Measurements from ENCODE around the gene DLGAP1. TPM values are rescaled to one million over a fixed set of nuclear protein-coding genes. Genes with fewer than 3 reads are reported as not detected.

Gene DLGAP1
- total RNA-seq, 4 donors from 2014 or later, result 1.2 to 1.4 (median 1.4) TPM

DNA sequence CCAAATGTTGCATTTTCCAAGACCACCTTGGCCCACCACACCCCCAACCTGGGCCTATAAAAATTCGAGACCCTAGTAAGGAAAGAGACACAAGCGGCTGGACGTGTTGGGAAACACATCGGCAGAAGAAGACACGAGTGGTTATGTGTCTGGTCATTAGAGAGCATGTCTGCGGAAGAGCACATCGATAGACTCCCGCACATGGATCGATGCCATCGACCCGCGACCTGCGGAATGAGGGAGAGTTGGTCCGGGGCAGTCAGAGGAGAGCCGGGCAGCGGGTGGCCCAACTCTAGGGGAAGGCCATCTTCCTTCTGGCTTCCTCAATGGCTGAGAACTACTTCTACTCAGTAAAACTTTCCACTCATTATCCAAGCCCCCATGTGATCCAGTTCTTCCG, 785.7 kb downstream of the DLGAP1 start:
- Histone ChIP-seq H3K27me3 (no peaks in the 10 kb centered on the region), H3K36me3 (no peaks in the 10 kb centered on the region), H3K4me1 (peaks cover 5 to 11% (median 9%) of the 10 kb centered on the region in 4 donors), H3K4me3 (no peak overlapping the region), H3K27ac (replicated peaks in 1 of 4) (no peak overlapping the region), H3K9me3 (no peaks in the 10 kb centered on the region)
- intact Hi-C loops (cut with DNase I), result loop anchor here (5.0 kb wide), 1 partner anchor 212 kb away; no protein-coding TSS in a partner anchor
- DNase-seq (ENCODE audit: extremely low spot score), result no peak
- WGBS, result 97% methylated on average over 17 of the region's 17 CpGs
- TF ChIP-seq EP300 (IDR thresholded peaks at IDR 0.05) (no peak), POLR2A (IDR thresholded peaks at IDR 0.05; ENCODE audit: low read depth) (no peak), POLR2AphosphoS5 (IDR thresholded peaks at IDR 0.05) (no peak)
- TF ChIP-seq, protein P1, sequence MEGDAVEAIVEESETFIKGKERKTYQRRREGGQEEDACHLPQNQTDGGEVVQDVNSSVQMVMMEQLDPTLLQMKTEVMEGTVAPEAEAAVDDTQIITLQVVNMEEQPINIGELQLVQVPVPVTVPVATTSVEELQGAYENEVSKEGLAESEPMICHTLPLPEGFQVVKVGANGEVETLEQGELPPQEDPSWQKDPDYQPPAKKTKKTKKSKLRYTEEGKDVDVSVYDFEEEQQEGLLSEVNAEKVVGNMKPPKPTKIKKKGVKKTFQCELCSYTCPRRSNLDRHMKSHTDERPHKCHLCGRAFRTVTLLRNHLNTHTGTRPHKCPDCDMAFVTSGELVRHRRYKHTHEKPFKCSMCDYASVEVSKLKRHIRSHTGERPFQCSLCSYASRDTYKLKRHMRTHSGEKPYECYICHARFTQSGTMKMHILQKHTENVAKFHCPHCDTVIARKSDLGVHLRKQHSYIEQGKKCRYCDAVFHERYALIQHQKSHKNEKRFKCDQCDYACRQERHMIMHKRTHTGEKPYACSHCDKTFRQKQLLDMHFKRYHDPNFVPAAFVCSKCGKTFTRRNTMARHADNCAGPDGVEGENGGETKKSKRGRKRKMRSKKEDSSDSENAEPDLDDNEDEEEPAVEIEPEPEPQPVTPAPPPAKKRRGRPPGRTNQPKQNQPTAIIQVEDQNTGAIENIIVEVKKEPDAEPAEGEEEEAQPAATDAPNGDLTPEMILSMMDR (IDR thresholded peaks at IDR 0.05), result no peak

DNA sequence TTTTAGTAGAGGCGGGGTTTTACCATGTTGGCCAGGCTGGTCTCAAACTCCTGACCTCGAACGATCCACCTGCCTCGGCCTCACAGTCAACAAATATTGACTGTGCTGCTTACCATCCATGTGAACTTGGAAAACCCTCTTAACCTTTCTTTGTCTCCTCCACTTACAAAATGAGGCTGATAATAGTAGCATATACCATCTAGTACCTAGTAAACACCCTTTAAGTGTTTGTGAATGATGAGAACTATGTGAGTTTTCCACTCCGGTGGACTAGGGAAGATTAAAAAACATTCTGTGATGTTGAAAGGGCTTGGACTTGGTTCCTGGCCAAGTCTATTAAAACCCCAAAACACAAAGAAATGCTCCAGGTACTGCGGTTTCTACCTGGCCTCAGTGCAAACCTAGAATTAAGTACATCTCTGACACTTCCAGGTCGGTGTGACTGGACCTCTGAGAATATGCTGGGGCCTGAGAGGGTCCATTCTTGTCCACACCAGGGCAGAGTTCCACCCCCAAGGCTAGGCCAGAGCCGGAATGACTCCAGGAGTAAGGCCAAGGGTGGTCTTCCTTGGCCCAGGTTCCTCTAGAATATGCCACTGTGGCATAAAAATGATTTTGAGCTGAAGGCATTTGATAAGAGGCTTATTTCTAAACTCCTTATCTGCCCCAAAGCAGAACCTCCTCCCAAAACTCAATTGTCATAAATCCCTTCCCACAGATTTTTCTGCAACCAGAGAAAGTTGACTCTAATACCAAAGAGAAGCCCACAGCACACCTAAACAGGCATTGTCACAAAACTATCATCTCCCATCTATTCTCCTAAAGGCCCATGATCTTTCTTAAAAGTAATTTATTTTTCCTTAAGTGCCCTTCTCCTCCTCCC, 787.6 kb downstream of the DLGAP1 start:
- no peaks in the 10 kb centered on the region for H3K9me3 ChIP-seq
- H3K27me3 ChIP-seq, result no peaks in the 10 kb centered on the region
- intact Hi-C loops (cut with DNase I), result loop anchor here (1.0 to 5.0 kb wide), 3 partner anchors 43 to 384 kb away; no protein-coding TSS in a partner anchor
- no peak for DNase-seq (ENCODE audit: extremely low spot score)
- peaks cover 5 to 11% (median 9%) of the 10 kb centered on the region in 4 donors for H3K4me1 ChIP-seq
- TF ChIP-seq, protein P1 (IDR thresholded peaks at IDR 0.05), result no peak
- TF ChIP-seq EP300 (IDR thresholded peaks at IDR 0.05) (no peak), POLR2AphosphoS5 (IDR thresholded peaks at IDR 0.05) (no peak), POLR2A (IDR thresholded peaks at IDR 0.05; ENCODE audit: low read depth) (no peak)
- WGBS, result 83% methylated on average over 8 of the region's 8 CpGs
- no peak overlapping the region for H3K27ac ChIP-seq (replicated peaks in 1 of 4)
- no peak overlapping the region for H3K4me3 ChIP-seq
- H3K36me3 ChIP-seq, result no peaks in the 10 kb centered on the region

DNA sequence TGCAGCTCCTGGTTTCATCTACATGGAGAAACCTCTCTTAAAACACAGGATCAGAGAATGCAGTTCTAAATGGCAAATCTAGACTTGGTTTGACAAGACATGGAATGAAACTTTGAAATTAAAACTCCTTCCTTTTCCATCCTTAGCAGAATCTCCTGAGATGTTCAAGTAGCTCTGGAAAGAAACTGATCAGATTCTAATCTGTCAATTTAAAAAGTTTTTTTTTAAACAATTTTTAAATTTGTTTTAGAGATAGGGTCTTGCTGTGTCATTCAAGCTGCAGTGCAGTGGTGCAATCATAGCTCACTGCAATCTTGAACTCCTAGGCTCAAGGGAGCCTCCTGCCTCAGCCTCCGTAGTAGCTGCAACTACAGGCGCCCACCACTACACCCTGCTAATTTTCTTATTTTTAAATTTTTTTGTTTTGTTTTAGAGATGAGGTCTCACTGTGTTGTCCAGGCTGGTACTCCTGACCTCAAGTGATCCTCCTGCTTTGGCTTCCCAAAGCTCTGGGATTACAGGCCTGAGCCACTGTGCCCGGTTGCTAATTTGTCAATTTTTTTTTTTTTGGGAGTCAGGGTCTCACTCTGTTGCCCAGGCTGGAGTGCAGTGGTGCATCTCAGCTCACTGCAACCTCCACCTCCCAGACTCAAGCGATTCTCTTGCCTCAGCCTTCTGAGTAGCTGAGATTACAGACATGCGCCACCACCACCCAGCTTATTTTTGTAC, 788.4 kb downstream of the DLGAP1 start:
- no peaks in the 10 kb centered on the region for H3K9me3 ChIP-seq
- intact Hi-C loops (cut with DNase I), result loop anchor here (2.0 to 5.0 kb wide), 2 partner anchors 42 to 209 kb away; no protein-coding TSS in a partner anchor

DNA sequence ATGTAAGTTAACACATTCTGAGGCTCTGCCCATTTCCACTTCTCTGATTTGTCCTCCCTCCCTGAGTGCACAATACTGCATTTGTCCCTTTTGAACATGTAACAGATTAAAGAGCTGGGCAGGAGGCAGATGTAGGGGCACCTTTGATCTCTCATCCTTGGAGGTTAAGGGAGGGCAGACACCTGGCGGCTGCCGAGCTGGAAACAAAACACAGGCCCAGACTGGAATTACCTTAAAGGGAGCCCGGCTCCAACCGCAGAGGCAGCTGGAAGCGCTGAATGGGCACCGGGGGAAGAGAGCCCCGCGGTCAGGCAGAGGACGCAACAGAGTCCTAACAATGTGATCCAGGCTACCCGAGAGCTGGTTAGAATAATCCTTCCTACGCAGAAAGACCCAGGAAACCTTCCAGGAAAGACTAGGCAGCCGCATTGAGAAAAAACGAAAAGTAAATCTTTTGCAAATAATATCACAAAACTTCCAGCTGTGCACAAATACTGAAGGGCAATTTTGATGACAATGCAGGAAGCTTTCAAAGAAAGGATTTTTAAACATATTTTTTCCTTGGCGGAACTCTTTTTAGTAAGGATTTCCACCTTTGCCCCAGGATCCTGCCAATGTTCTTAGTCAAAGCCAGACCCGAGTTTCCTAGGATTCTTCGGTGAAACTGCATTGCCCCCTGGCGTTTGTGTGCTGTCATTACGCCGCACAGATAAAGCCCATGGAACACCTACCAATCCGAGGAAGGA, 789.2 kb downstream of the DLGAP1 start:
- Histone ChIP-seq H3K36me3 (no peaks in the 10 kb centered on the region), H3K27ac (replicated peaks in 1 of 4) (peak overlapping the region; percentile 59 to 68 (median 64)), H3K4me1 (peaks cover 5 to 11% (median 9%) of the 10 kb centered on the region in 4 donors), H3K27me3 (no peaks in the 10 kb centered on the region), H3K4me3 (peak overlapping the region; percentile 26 to 38 (median 36)), H3K9me3 (no peaks in the 10 kb centered on the region)
- peak; percentile 94 for DNase-seq (ENCODE audit: extremely low spot score)
- intact Hi-C loops (cut with DNase I), result loop anchor here (2.0 to 5.0 kb wide), 3 partner anchors 41 to 209 kb away; no protein-coding TSS in a partner anchor
- 11% methylated on average over 20 of the region's 20 CpGs for WGBS
- TF ChIP-seq POLR2AphosphoS5 (IDR thresholded peaks at IDR 0.05) (peak; percentile 44 to 65), EP300 (IDR thresholded peaks at IDR 0.05) (no peak), POLR2A (IDR thresholded peaks at IDR 0.05; ENCODE audit: low read depth) (no peak)
- TF ChIP-seq, protein P1 (IDR thresholded peaks at IDR 0.05), result peak; percentile 96 to 99 (median 96)

More for the DNA sequence above, 788.4 kb downstream of the DLGAP1 start:
- no peak for TF ChIP-seq POLR2AphosphoS5 (IDR thresholded peaks at IDR 0.05)
- TF ChIP-seq, protein P1 (IDR thresholded peaks at IDR 0.05), result peak in 1 of 3 experiments; percentile 15
- no peak for DNase-seq (ENCODE audit: extremely low spot score)
- WGBS, result 96% methylated on average over 5 of the region's 5 CpGs
- H3K36me3 ChIP-seq, result no peaks in the 10 kb centered on the region
- no peak overlapping the region for H3K4me3 ChIP-seq
- H3K4me1 ChIP-seq, result peaks cover 5 to 11% (median 9%) of the 10 kb centered on the region in 4 donors
- no peaks in the 10 kb centered on the region for H3K27me3 ChIP-seq
- no peak overlapping the region for H3K27ac ChIP-seq (replicated peaks in 1 of 4)
